BLaER1 (cell line): ENCODE measurements around the gene FASN.

Source experiments
- H3K27ac ChIP-seq: shearing (Covaris generic); formaldehyde crosslinking; 2 replicates; pipeline ENCODE4 v1.8.1; 2022
- H3K27me3 ChIP-seq: shearing (Covaris generic); formaldehyde crosslinking; 2 replicates; pipeline ENCODE4 v1.8.1; 2022
- H3K36me3 ChIP-seq: shearing (Covaris generic); formaldehyde crosslinking; 2 replicates; pipeline ENCODE4 v1.8.1; 2022
- H3K4me1 ChIP-seq: shearing (Covaris generic); formaldehyde crosslinking; 2 replicates; pipeline ENCODE4 v1.8.1; 2022
- H3K4me2 ChIP-seq: shearing (Covaris generic); formaldehyde crosslinking; 2 replicates; pipeline ENCODE4 v1.8.1; 2022
- H3K4me3 ChIP-seq: shearing (Covaris generic); formaldehyde crosslinking; 2 replicates; pipeline ENCODE4 v1.8.1; 2022
- H3K9ac ChIP-seq: shearing (Covaris generic); formaldehyde crosslinking; 2 replicates; pipeline ENCODE4 v1.8.1; 2022
- H3K9me3 ChIP-seq: shearing (Covaris generic); formaldehyde crosslinking; 2 replicates; pipeline ENCODE4 v1.8.1; 2022
- H4K20me1 ChIP-seq: shearing (Covaris generic); formaldehyde crosslinking; 2 replicates; pipeline ENCODE4 v1.8.1; 2022
- Cebpa-rat ChIP-seq: shearing (Covaris generic); IDR thresholded peaks from 2 replicates; pipeline ENCODE4 v1.8.1; 2022

The FASN gene

GRCh38 chr17:82029990-82030469 is 68.0 kb downstream of the FASN start:
- Histone ChIP-seq H4K20me1 (peaks cover 28% of the 10 kb centered on the region), H3K4me2 (peak overlapping the region; percentile 94), H3K4me3 (peak overlapping the region; percentile 74)

GRCh38 chr17:82029391-82029790 is 68.6 kb downstream of the FASN start:
- Histone ChIP-seq H3K27ac (no peak overlapping the region), H3K9me3 (no peaks in the 10 kb centered on the region)

More at GRCh38 chr17:82029990-82030469, 68.0 kb downstream of the FASN start:
- H3K9ac ChIP-seq = 0 out of 2 replicates have a peak overlapping the region, but pooled peaks have one; percentile 23
- TF ChIP-seq Cebpa-rat = no peak
- H3K36me3 ChIP-seq = peaks cover 46% of the 10 kb centered on the region
- peaks cover 17% of the 10 kb centered on the region; the same call in 1 of the 2 replicates for H3K27me3 ChIP-seq
- H3K9me3 ChIP-seq = no peaks in the 10 kb centered on the region
- H3K4me1 ChIP-seq = peaks cover 42% of the 10 kb centered on the region
- H3K27ac ChIP-seq = no peak overlapping the region

GRCh38 chr17:82028966-82029365 is 69.1 kb downstream of the FASN start:
- no peak overlapping the region for H3K4me3 ChIP-seq
- TF ChIP-seq Cebpa-rat = no peak
- no peaks in the 10 kb centered on the region for H3K9me3 ChIP-seq
- no peak overlapping the region for H3K9ac ChIP-seq
- peaks cover 25% of the 10 kb centered on the region for H4K20me1 ChIP-seq
- H3K27ac ChIP-seq = no peak overlapping the region
- peaks cover 17% of the 10 kb centered on the region; the same call in 1 of the 2 replicates for H3K27me3 ChIP-seq
- H3K4me2 ChIP-seq = no peak overlapping the region
- peaks cover 46% of the 10 kb centered on the region for H3K36me3 ChIP-seq
- peaks cover 45% of the 10 kb centered on the region for H3K4me1 ChIP-seq

More at GRCh38 chr17:82029391-82029790, 68.6 kb downstream of the FASN start:
- peak overlapping the region; percentile 94 for H3K4me2 ChIP-seq
- H3K4me3 ChIP-seq = no peak overlapping the region
- H3K27me3 ChIP-seq = peaks cover 17% of the 10 kb centered on the region; the same call in 1 of the 2 replicates
- H3K4me1 ChIP-seq = peaks cover 44% of the 10 kb centered on the region
- no peak for TF ChIP-seq Cebpa-rat
- H3K36me3 ChIP-seq = peaks cover 46% of the 10 kb centered on the region
- peaks cover 25% of the 10 kb centered on the region for H4K20me1 ChIP-seq
- no peak overlapping the region for H3K9ac ChIP-seq
